ENCODE results near the gene FTCD.

DNA sequence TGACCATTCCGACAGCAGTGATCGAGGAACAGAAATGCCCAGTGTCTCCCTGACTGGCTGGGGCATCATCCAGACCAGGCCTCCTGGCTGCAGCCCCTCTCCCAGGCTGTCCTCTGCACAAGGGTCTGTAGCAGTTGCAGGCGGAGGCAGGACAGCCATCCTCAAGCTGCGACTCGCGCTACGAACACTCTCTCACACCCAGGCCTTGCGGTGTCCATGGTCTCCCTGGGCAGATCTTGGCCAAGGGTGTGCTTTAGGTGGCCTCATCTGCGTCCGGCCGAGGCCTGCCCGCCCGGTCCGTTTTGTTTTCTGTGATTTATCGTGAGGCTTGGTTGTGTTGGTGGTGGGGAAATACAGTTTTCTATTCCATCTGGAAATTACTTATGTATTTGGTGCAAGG, 15.7 kb downstream of the FTCD start:
- TF ChIP-seq, protein P1, sequence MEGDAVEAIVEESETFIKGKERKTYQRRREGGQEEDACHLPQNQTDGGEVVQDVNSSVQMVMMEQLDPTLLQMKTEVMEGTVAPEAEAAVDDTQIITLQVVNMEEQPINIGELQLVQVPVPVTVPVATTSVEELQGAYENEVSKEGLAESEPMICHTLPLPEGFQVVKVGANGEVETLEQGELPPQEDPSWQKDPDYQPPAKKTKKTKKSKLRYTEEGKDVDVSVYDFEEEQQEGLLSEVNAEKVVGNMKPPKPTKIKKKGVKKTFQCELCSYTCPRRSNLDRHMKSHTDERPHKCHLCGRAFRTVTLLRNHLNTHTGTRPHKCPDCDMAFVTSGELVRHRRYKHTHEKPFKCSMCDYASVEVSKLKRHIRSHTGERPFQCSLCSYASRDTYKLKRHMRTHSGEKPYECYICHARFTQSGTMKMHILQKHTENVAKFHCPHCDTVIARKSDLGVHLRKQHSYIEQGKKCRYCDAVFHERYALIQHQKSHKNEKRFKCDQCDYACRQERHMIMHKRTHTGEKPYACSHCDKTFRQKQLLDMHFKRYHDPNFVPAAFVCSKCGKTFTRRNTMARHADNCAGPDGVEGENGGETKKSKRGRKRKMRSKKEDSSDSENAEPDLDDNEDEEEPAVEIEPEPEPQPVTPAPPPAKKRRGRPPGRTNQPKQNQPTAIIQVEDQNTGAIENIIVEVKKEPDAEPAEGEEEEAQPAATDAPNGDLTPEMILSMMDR (IDR thresholded peaks at IDR 0.05): no peak
- no peak for TF ChIP-seq POLR2A (IDR thresholded peaks at IDR 0.05)

Measured in adrenal gland (tissue), 5 donors.